Osteocyte (in vitro differentiated cells): ENCODE measurements around the gene XRCC5. TPM values are rescaled to one million over a fixed set of nuclear protein-coding genes. Genes with fewer than 3 reads are reported as not detected.

Experiments
- DNase-seq: peaks from one replicate; pipeline ENCODE4 v3.0.0; 2021; ENCODE audit warnings: mixed read lengths; ENCODE audit not compliant: unreplicated experiment; ENCODE audit errors: extremely low spot score
- H3K27ac Mint-ChIP-seq: one replicate; pipeline ENCODE4 v1.8.0; 2021; ENCODE audit warnings: mild to moderate bottlenecking, mixed read lengths; ENCODE audit not compliant: unreplicated experiment
- H3K27me3 Mint-ChIP-seq: one replicate; pipeline ENCODE4 v1.8.0; 2021; ENCODE audit warnings: mixed read lengths; ENCODE audit not compliant: unreplicated experiment
- H3K36me3 Mint-ChIP-seq: one replicate; pipeline ENCODE4 v1.8.0; 2021; ENCODE audit warnings: mixed read lengths; ENCODE audit not compliant: unreplicated experiment
- H3K4me1 Mint-ChIP-seq: one replicate; pipeline ENCODE4 v1.8.0; 2021; ENCODE audit warnings: mixed read lengths; ENCODE audit not compliant: unreplicated experiment
- H3K4me3 Mint-ChIP-seq: one replicate; pipeline ENCODE4 v1.8.0; 2021; ENCODE audit warnings: mild to moderate bottlenecking, moderate library complexity, mixed read lengths; ENCODE audit not compliant: unreplicated experiment
- H3K9me3 Mint-ChIP-seq: one replicate; pipeline ENCODE4 v1.8.0; 2021; ENCODE audit warnings: mixed read lengths; ENCODE audit not compliant: unreplicated experiment
- long read RNA-seq: library from polyadenylated mRNA; unstranded; transcript quantifications from one replicate; pipeline ENCODE4 v2.0.0, GENCODE V29; 2021
- total RNA-seq: library from RNA; stranded (reverse); gene quantifications from 2 replicates; pipeline ENCODE4 v1.2.1, GENCODE V29; 2021
- TF ChIP-seq, protein P1 (sequence below): fragments of 200-600 bp; sonication (generic); IDR thresholded peaks from 2 replicates; pipeline ENCODE4 v1.5.0; 2021; ENCODE audit warnings: antibody characterized with exemption, mild to moderate bottlenecking, moderate library complexity

Gene XRCC5
- 224 and 234 TPM in 2 replicates for total RNA-seq
- long read RNA-seq, transcript XRCC5-201 (21 exons, 3,428 nt) = major isoform, 1,136 of 1,357 reads
- long read RNA-seq, partial matches to known transcripts = 166 of 1,357 reads
- long read RNA-seq, other reads (novel, unspliced or antisense) = 55 of 1,357 reads

DNA sequence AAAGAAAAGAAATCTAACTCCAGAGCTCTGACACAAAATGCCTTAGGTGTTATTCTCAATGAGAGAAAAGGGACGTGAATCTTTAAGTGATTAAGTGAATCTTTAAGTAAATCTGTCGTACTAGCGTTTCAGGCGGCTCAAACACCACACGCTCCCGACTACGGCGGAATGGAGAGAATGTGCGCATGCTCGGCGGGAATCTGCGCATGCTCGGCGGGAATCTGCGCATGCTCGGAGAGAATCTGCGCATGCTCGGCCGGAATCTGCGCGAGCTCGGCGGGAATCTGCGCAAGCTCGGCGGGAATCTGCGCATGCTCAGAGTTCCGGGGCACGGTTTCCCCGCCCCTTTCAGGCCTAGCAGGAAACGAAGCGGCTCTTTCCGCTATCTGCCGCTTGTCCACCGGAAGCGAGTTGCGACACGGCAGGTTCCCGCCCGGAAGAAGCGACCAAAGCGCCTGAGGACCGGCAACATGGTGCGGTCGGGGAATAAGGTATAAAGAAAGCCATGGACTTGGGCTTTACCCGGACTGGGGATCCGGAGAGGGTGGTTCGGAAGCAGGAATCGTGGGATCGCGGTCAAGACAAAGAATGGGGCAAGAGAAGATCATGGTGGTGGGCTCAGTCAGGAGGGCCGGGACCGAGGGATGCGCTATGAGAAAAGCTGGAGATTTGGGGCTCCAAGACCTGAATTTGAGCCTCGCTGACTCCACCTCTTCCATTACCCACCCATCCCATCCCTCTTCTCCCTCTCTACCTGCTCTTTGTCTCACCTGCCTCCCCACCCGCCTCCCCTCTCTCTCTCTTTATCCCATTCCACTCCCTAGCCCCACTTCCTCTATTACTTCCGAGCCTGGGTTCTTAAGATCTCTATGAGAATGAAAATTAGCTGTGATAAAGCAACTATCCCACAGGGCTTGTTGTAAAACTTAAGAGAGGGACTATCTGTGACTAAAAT, at the start of gene XRCC5:
TSS of gene XRCC5 (plus strand) at position 382 of the 955 bp plus-strand sequence. CDS start at position 471, 89 bp downstream.
- H3K4me1 Mint-ChIP-seq = peaks cover 38% of the 10 kb centered on the region

DNA sequence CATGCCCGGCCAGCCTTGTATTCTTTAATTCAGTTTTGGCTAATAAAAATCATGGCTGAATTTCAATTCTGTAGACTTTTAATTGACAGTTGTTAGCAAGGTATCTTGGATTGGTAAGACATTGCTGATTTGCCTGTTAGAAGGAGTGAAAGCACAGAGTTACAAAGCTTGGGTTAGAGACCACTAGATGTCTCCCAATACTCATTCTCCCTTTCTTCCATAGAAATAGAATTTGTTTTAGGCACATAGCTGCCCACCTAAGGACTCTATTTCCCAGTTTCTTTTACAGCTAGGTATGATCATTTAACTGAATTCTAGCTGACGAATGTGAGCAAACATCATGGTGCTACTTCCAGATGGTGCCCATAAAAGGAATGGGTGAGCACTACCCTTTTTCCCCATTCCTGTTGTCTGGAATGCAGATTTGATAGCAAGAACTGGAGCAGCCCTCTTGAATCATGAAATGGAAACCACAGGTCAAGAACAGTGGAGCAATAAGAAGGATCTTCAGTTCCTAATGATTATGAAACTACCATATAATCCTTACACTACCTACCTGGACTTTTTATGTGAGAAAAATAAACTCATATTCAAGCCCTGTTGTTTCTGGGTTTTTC, 45.0 kb upstream of the XRCC5 start:
- no peaks in the 10 kb centered on the region for H3K27me3 Mint-ChIP-seq
- H3K27ac Mint-ChIP-seq = no peak overlapping the region
- TF ChIP-seq, protein P1, sequence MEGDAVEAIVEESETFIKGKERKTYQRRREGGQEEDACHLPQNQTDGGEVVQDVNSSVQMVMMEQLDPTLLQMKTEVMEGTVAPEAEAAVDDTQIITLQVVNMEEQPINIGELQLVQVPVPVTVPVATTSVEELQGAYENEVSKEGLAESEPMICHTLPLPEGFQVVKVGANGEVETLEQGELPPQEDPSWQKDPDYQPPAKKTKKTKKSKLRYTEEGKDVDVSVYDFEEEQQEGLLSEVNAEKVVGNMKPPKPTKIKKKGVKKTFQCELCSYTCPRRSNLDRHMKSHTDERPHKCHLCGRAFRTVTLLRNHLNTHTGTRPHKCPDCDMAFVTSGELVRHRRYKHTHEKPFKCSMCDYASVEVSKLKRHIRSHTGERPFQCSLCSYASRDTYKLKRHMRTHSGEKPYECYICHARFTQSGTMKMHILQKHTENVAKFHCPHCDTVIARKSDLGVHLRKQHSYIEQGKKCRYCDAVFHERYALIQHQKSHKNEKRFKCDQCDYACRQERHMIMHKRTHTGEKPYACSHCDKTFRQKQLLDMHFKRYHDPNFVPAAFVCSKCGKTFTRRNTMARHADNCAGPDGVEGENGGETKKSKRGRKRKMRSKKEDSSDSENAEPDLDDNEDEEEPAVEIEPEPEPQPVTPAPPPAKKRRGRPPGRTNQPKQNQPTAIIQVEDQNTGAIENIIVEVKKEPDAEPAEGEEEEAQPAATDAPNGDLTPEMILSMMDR = peak; percentile 24
- H3K4me3 Mint-ChIP-seq = no peak overlapping the region
- H3K4me1 Mint-ChIP-seq = peaks cover 5% of the 10 kb centered on the region
- peaks cover 5% of the 10 kb centered on the region for H3K36me3 Mint-ChIP-seq
- DNase-seq = no peak
- no peaks in the 10 kb centered on the region for H3K9me3 Mint-ChIP-seq

More for the DNA sequence above, at the start of gene XRCC5:
- Mint-ChIP-seq H3K27me3 (no peaks in the 10 kb centered on the region), H3K36me3 (peaks cover 25% of the 10 kb centered on the region), H3K9me3 (no peaks in the 10 kb centered on the region), H3K4me3 (peak within 1 kb of the TSS; percentile 100), H3K27ac (peak within 1 kb of the TSS; percentile 100)
- DNase-seq = peak; percentile 99
- TF ChIP-seq, protein P1 = no peak

DNA sequence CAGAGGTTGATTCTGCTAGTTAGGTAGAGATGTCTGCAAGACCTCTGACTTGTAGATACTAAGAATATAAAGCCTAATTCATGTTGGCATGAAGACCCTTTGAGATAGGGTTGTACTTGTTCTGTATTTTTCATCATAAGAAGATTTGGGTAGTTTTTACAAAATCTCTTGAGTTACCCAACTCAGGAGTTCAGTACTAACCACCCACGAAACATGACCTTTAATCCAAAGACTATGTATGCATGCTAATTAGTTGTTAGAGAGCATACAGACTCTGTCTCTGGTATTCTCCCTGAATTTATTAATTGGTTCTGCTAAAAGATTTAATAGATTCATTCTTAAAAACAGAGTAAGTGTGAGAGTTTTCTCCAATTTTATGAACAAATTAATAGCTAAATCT, 44.5 kb upstream of the XRCC5 start:
- Mint-ChIP-seq H3K27me3 (no peaks in the 10 kb centered on the region), H3K9me3 (no peaks in the 10 kb centered on the region), H3K4me1 (peaks cover 5% of the 10 kb centered on the region), H3K4me3 (no peak overlapping the region), H3K27ac (no peak overlapping the region), H3K36me3 (peaks cover 4% of the 10 kb centered on the region)
- DNase-seq = no peak
- TF ChIP-seq, protein P1 = no peak

DNA sequence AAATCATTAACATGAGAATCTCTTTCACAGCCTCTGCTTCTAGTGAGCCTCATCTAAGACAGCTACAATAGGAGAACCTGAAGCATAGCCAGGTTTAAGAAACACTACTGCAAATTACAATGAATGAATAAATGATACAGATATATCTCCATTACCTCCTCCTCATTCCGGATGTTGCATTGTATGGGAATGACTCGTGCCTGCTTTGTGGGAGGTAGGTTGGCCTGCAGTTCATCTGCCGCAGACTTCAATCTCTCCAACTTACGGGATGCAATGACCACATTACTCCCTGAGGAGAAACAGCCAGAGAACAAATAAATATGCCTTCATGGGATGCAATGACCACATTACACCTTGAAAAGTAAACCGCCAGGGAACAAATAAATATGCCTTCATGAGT, 42.9 kb upstream of the XRCC5 start:
- no peak overlapping the region for H3K27ac Mint-ChIP-seq
- no peak overlapping the region for H3K4me3 Mint-ChIP-seq
- H3K9me3 Mint-ChIP-seq = no peaks in the 10 kb centered on the region
- H3K4me1 Mint-ChIP-seq = peaks cover 5% of the 10 kb centered on the region
- DNase-seq = no peak
- peaks cover 4% of the 10 kb centered on the region for H3K36me3 Mint-ChIP-seq
- no peaks in the 10 kb centered on the region for H3K27me3 Mint-ChIP-seq
- TF ChIP-seq, protein P1 = no peak

DNA sequence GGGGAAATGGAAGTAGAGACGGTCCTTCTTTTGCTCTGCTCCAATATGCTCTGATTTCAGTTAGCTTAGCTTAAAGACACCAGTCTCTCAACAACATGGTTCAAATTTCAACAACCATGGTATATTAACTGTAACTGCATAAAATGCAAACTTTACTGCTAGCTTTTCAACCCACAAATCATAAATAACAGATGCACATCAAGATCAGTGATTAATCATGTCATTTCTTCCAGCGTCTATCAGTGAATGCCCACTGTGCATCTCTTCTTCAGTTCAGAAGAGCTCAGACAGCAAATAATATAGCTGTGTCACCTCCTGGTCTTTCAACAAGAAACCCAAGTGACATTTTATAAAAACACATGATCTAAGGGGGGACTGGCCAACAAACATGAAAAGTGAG, 40.1 kb upstream of the XRCC5 start:
- DNase-seq = no peak
- H3K9me3 Mint-ChIP-seq = no peaks in the 10 kb centered on the region
- no peak overlapping the region for H3K4me3 Mint-ChIP-seq
- TF ChIP-seq, protein P1 = no peak
- H3K4me1 Mint-ChIP-seq = peaks cover 10% of the 10 kb centered on the region
- no peak overlapping the region for H3K27ac Mint-ChIP-seq
- H3K27me3 Mint-ChIP-seq = no peaks in the 10 kb centered on the region
- peaks cover 4% of the 10 kb centered on the region for H3K36me3 Mint-ChIP-seq
